ENCODE data around the gene STRA8. TPM values are rescaled to one million over a fixed set of nuclear protein-coding genes. Genes with fewer than 3 reads are reported as not detected.

STRA8 gene
- total and polyA plus RNA-seq, 2 of the 13 experiments (the other 11 are each of a cell fraction or from before 2014, with no cell fraction given), result not detected

DNA sequence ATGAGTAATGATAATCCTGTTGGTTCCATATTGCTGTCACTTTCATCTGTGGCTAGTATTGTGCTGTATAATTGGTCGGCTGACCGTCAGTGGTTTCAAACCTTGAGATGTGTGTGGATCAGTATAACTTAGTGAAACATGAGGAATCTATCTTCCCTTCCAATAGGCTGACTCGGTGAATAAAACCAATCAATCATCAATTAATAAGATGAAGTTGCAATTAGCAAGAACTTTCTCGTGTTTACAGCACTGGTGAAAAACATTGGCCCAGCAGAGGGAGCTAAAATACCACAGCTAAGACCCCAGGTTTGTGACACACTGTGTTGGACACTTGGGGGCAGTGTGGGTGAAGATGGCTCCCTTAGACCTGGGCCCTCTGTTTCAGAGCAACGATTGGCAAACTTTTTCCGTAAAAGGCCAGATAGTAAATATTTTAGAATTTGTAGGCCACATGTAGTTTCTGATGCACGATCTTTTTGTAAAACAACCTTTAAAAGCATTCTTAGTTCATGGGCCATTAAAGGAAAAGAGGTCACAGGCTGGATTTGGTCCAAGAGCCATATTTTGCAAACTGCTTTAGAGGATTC is 47.8 kb downstream of the STRA8 start (continued):
- TF ChIP-seq, protein P1, sequence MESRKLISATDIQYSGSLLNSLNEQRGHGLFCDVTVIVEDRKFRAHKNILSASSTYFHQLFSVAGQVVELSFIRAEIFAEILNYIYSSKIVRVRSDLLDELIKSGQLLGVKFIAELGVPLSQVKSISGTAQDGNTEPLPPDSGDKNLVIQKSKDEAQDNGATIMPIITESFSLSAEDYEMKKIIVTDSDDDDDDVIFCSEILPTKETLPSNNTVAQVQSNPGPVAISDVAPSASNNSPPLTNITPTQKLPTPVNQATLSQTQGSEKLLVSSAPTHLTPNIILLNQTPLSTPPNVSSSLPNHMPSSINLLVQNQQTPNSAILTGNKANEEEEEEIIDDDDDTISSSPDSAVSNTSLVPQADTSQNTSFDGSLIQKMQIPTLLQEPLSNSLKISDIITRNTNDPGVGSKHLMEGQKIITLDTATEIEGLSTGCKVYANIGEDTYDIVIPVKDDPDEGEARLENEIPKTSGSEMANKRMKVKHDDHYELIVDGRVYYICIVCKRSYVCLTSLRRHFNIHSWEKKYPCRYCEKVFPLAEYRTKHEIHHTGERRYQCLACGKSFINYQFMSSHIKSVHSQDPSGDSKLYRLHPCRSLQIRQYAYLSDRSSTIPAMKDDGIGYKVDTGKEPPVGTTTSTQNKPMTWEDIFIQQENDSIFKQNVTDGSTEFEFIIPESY (CRISPR knock-in tag; IDR thresholded peaks at IDR 0.05), result 0 out of 2 replicates have a peak, but pooled peaks have one; percentile 18
- TF ChIP-seq, protein P2, sequence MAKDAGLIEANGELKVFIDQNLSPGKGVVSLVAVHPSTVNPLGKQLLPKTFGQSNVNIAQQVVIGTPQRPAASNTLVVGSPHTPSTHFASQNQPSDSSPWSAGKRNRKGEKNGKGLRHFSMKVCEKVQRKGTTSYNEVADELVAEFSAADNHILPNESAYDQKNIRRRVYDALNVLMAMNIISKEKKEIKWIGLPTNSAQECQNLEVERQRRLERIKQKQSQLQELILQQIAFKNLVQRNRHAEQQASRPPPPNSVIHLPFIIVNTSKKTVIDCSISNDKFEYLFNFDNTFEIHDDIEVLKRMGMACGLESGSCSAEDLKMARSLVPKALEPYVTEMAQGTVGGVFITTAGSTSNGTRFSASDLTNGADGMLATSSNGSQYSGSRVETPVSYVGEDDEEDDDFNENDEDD (CRISPR knock-in tag; IDR thresholded peaks at IDR 0.05; ENCODE audit: borderline replicate concordance), result no peak
- TF ChIP-seq, protein P3, sequence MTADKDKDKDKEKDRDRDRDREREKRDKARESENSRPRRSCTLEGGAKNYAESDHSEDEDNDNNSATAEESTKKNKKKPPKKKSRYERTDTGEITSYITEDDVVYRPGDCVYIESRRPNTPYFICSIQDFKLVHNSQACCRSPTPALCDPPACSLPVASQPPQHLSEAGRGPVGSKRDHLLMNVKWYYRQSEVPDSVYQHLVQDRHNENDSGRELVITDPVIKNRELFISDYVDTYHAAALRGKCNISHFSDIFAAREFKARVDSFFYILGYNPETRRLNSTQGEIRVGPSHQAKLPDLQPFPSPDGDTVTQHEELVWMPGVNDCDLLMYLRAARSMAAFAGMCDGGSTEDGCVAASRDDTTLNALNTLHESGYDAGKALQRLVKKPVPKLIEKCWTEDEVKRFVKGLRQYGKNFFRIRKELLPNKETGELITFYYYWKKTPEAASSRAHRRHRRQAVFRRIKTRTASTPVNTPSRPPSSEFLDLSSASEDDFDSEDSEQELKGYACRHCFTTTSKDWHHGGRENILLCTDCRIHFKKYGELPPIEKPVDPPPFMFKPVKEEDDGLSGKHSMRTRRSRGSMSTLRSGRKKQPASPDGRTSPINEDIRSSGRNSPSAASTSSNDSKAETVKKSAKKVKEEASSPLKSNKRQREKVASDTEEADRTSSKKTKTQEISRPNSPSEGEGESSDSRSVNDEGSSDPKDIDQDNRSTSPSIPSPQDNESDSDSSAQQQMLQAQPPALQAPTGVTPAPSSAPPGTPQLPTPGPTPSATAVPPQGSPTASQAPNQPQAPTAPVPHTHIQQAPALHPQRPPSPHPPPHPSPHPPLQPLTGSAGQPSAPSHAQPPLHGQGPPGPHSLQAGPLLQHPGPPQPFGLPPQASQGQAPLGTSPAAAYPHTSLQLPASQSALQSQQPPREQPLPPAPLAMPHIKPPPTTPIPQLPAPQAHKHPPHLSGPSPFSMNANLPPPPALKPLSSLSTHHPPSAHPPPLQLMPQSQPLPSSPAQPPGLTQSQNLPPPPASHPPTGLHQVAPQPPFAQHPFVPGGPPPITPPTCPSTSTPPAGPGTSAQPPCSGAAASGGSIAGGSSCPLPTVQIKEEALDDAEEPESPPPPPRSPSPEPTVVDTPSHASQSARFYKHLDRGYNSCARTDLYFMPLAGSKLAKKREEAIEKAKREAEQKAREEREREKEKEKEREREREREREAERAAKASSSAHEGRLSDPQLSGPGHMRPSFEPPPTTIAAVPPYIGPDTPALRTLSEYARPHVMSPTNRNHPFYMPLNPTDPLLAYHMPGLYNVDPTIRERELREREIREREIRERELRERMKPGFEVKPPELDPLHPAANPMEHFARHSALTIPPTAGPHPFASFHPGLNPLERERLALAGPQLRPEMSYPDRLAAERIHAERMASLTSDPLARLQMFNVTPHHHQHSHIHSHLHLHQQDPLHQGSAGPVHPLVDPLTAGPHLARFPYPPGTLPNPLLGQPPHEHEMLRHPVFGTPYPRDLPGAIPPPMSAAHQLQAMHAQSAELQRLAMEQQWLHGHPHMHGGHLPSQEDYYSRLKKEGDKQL (CRISPR knock-in tag; IDR thresholded peaks at IDR 0.05; ENCODE audit: low read depth), result no peak
- TF ChIP-seq, protein P4, sequence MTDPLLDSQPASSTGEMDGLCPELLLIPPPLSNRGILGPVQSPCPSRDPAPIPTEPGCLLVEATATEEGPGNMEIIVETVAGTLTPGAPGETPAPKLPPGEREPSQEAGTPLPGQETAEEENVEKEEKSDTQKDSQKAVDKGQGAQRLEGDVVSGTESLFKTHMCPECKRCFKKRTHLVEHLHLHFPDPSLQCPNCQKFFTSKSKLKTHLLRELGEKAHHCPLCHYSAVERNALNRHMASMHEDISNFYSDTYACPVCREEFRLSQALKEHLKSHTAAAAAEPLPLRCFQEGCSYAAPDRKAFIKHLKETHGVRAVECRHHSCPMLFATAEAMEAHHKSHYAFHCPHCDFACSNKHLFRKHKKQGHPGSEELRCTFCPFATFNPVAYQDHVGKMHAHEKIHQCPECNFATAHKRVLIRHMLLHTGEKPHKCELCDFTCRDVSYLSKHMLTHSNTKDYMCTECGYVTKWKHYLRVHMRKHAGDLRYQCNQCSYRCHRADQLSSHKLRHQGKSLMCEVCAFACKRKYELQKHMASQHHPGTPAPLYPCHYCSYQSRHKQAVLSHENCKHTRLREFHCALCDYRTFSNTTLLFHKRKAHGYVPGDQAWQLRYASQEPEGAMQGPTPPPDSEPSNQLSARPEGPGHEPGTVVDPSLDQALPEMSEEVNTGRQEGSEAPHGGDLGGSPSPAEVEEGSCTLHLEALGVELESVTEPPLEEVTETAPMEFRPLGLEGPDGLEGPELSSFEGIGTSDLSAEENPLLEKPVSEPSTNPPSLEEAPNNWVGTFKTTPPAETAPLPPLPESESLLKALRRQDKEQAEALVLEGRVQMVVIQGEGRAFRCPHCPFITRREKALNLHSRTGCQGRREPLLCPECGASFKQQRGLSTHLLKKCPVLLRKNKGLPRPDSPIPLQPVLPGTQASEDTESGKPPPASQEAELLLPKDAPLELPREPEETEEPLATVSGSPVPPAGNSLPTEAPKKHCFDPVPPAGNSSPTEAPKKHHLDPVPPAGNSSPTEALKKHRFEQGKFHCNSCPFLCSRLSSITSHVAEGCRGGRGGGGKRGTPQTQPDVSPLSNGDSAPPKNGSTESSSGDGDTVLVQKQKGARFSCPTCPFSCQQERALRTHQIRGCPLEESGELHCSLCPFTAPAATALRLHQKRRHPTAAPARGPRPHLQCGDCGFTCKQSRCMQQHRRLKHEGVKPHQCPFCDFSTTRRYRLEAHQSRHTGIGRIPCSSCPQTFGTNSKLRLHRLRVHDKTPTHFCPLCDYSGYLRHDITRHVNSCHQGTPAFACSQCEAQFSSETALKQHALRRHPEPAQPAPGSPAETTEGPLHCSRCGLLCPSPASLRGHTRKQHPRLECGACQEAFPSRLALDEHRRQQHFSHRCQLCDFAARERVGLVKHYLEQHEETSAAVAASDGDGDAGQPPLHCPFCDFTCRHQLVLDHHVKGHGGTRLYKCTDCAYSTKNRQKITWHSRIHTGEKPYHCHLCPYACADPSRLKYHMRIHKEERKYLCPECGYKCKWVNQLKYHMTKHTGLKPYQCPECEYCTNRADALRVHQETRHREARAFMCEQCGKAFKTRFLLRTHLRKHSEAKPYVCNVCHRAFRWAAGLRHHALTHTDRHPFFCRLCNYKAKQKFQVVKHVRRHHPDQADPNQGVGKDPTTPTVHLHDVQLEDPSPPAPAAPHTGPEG (CRISPR knock-in tag; IDR thresholded peaks at IDR 0.05), result peak; percentile 35; the same call in 1 of the 2 replicates
- TF ChIP-seq, protein P5, sequence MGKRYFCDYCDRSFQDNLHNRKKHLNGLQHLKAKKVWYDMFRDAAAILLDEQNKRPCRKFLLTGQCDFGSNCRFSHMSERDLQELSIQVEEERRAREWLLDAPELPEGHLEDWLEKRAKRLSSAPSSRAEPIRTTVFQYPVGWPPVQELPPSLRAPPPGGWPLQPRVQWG (CRISPR knock-in tag; IDR thresholded peaks at IDR 0.05; ENCODE audit: borderline replicate concordance, low read depth), result no peak
- TF ChIP-seq ZNF235 (CRISPR knock-in tag; IDR thresholded peaks at IDR 0.05; ENCODE audit: borderline replicate concordance) (no peak), THAP11 (CRISPR knock-in tag; IDR thresholded peaks at IDR 0.05) (peak; percentile 70), ZNF274 (CRISPR knock-in tag; IDR thresholded peaks at IDR 0.05) (no peak), POLR2AphosphoS2 (IDR thresholded peaks at IDR 0.05; ENCODE audit: low read depth, low read length) (no peak)
- TF ChIP-seq, protein P6, sequence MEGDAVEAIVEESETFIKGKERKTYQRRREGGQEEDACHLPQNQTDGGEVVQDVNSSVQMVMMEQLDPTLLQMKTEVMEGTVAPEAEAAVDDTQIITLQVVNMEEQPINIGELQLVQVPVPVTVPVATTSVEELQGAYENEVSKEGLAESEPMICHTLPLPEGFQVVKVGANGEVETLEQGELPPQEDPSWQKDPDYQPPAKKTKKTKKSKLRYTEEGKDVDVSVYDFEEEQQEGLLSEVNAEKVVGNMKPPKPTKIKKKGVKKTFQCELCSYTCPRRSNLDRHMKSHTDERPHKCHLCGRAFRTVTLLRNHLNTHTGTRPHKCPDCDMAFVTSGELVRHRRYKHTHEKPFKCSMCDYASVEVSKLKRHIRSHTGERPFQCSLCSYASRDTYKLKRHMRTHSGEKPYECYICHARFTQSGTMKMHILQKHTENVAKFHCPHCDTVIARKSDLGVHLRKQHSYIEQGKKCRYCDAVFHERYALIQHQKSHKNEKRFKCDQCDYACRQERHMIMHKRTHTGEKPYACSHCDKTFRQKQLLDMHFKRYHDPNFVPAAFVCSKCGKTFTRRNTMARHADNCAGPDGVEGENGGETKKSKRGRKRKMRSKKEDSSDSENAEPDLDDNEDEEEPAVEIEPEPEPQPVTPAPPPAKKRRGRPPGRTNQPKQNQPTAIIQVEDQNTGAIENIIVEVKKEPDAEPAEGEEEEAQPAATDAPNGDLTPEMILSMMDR (CRISPR knock-in tag; IDR thresholded peaks at IDR 0.05), result peak; percentile 99
